Hippocampal formation (tissue), 2 donors: Measurements from ENCODE around the gene TCEAL3.
"Not testable (repeated sequence)": the region's sequence is repeated elsewhere in the genome, so short reads cannot be mapped to it uniquely, and the experiment has no call there.

Experiments
- DNase-seq, 2 donors: peaks; one replicate each; lab custom pipeline; 2025; lab: John Stamatoyannopoulos, UW

Gene TCEAL3, protein sequence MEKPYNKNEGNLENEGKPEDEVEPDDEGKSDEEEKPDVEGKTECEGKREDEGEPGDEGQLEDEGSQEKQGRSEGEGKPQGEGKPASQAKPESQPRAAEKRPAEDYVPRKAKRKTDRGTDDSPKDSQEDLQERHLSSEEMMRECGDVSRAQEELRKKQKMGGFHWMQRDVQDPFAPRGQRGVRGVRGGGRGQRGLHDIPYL

DNA sequence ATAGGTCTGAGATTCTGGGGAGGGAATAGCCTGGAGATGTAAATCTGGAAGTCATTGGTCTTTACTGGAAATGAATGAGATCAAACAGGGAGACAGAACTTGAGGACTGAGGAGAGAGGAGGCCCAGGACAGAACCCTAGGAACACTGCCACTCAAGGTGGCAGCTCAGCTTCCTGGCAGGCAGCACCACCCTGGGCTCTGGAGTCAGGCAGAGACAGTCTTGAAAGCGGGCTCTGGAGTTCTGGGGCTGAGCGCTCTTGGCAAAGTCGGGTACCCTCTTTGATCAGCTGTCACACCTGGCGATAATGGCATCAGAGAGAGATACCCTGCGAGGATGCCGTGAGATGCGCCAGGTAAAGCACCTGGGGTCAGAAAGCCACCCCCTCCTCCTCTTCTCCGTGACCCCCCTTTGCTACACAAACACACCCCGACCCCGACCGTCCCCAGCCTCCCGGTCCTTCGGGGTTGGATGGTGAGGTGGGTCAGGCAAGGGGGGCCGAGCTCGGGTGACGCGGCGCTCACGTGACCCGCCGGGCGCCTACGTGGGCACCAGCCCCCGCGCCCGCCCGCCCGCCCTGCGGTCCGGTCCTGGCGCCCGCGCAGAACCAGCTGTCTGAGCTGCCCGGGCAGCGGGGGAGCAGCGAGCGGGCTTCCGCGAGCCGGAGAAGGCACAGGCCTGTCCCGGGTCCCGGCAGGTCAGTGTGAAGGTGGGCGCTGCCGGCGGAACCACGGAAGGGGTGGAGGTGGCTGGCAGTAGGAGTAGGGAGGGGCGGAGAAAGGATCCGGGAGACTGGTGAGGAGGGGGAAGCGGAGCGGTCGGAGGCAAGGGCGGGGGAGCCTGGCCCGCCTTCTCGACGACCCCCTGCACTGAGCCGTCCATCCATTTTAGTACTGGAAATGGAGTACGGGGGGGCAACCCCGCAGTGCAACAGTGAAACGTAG lies at the start of gene TCEAL3:
TSS of gene TCEAL3 (plus strand) at position 600 of the 942 bp plus-strand sequence. CDS start 1,102 bp downstream, outside the sequence.
- peak; percentile 21 to 43 for DNase-seq

DNA sequence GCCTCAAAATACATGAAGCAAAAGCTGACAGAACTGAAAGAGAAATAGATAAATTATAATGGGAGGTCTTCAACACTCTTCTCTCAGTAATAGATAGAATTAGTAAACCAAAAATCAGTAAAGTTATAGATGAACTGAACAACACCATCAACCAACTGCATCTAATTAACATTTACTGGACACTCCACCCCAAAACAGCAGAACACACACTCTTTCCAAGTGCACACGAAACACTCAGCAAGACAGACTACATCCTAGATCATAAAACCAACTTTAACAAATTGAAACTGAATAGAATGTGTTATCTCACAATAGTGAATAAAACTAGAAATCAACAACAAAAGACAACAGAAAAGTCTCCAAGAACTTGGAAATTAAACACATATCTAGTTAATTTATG lies 47.5 kb upstream of the TCEAL3 start:
- DNase-seq, result no peak

GRCh38 chrX:103562801-103563200 lies 45.0 kb upstream of the TCEAL3 start:
- DNase-seq, result no peak

- DNase-seq, result no peak
These were observed 42.6 kb upstream of the TCEAL3 start for GRCh38 chrX:103565197-103565596.

DNA sequence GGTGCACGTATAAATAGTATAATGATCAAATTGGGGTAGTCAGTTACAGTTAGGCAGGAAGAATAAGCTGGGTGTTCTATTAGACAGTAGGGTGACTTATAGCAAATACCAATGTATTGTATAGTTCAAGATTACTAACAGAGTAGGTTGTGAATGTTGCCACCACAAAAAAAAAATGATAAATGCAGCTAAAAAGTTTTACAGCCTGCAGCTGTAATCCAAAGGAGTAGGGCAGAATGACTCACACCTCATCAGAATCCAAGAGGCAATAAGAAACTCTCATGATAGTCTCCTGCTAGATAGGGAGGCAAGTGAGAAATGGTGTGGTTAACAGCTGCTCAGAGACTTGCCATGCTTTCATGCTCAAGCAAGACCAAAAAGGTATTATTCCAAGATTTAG lies 42.0 kb upstream of the TCEAL3 start:
- no peak for DNase-seq

- no peak for DNase-seq
These were observed 36.6 kb upstream of the TCEAL3 start for GRCh38 chrX:103571121-103571520.

DNA sequence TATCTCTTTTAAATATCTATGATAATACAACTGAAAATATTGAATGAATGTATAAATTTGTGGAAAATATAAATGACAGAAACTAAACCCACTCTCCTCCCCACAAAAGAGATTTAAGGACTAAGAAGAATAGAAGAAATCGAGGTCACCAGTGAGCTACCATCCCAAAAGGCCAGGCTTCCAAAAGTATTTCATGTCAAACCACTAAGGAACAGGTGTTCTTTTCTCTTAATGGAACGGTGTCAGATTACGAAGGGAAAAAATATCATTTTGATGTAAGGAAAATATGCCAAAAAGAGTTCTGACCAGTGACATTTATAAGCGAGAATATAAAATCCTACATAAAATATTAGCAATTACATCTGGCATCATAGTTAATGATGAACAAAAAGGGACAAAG lies 36.0 kb upstream of the TCEAL3 start:
- no peak for DNase-seq

GRCh38 chrX:103573202-103573601 lies 34.6 kb upstream of the TCEAL3 start:
- no peak for DNase-seq

DNA sequence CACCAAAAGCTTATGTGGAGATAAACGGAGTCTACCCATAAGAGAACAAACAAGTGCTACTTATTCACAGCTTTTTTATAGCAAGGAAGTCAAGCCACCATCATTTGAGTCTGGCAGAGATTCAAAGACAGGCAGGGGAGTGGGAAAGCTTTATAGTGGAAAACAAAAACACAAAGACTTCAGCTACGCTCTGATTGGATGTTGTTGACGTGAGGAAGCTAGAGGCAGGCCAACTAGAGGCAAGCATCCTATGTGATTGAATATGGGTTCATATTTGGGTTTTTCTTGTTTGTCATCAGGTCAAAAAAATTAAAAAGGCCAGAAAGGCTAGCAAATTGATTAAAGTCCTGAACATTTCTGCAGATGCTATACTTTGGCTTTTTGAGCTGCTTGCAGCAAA lies 23.2 kb upstream of the TCEAL3 start:
- DNase-seq, result peak in 1 of 2 donors; percentile 11

DNA sequence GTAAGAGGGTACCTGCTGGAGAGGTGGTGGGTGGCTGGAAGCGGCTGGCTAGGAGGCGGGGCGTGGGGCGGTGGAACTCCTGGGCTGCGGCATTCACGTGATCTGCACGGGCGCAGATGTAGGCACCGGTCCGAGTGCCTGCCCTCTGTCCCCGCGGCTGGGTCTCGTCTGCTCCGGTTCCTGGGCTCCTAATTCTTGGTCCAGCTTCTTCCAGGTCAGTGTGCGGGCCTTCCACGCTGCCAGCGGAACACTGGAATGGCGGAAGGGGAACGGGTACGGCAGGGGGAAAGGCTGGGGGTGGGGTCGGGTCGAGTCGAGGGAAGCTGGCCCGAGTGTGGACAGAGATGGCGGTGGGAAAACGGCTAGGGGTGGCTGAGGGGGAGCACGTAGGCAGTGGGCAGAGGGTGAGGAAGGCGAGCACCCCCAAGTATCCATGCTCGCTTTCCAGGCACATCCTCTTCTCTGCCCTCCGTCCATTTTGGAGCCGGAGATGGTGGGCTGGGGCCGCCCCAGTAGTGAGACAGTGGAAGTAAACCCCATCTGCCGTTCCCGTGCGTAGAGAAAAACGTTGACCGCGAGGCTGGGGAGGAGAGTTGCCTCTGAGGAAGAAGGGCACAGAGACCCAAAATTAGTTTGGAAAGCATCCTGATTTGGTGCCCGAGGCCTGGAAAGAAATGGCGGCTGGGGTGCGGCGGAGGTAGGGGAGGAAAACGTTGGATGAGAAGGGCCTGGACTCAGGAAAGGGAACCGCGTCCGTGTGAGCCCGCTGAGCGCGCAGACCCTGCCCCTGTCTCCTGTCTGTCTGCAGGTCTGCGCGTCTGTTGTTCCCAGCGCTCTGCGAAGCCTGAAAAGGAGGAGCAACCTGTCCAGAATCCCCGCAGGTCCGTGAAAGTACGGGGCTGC lies 22.1 kb upstream of the TCEAL3 start, which contains the start of gene TCEAL4:
TSS of gene TCEAL4 (plus strand) at position 105 of the 903 bp plus-strand sequence. CDS start 1,161 bp downstream, outside the sequence.
- DNase-seq, result peak; percentile 28 to 34

DNA sequence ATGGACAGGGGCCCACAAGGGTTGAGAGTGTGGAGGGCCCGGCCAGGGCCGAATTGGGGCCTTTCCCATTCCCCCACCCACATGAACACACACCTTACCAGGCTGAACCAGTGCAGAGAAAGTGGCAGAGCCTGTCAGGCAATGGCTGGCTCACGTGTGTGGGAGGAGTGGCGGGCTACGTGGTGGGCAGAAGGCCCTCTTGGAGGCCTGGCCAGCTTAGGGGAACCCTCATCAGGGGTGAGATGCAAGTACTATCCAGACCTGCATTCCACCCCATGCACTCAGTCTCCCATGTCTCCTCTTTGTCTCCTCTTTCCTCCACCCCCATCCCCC lies 21.5 kb upstream of the TCEAL3 start:
- DNase-seq, result no peak

GRCh38 chrX:103586659-103587058 lies 21.1 kb upstream of the TCEAL3 start:
- no peak for DNase-seq

GRCh38 chrX:103592295-103592694 lies 15.5 kb upstream of the TCEAL3 start:
- DNase-seq, result not testable (repeated sequence)

- DNase-seq, result not testable (repeated sequence)
These were observed 12.6 kb upstream of the TCEAL3 start for GRCh38 chrX:103595202-103595601.

DNA sequence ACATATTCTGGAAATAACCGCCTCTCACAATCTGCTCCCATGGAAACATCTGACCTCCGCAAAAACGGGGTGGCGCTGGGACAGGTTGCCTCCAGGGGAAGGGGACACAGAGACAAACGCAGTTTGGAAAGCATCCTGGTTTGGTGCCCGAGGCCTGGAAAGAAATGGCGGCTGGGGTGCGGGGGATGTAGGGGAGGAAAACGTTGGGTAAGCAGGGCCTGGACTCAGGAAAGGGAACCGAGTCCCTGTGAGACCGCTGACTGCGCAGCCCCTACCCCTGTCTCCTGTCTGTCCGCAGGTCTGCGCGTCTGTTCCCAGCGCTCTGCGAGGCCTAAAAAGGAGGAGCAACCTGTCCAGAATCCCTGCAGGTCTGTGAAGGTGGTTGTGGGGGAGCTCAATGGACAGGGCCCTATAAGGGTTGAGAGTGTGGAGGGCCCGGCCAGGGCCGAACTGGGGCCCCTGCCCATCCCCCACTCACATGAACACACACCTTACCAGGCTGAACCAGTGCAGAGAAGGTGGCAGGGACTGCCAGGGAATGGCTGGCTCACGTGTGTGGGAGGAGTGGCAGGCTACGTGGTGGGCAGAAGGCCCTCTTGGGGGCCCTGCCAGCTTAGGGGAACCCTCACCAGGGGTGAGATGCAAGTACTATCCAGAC lies 672 bp downstream of the TCEAL3 start:
- DNase-seq, result no peak

- DNase-seq, result no peak
These were observed 2.5 kb downstream of the TCEAL3 start for GRCh38 chrX:103610282-103610681.

DNA sequence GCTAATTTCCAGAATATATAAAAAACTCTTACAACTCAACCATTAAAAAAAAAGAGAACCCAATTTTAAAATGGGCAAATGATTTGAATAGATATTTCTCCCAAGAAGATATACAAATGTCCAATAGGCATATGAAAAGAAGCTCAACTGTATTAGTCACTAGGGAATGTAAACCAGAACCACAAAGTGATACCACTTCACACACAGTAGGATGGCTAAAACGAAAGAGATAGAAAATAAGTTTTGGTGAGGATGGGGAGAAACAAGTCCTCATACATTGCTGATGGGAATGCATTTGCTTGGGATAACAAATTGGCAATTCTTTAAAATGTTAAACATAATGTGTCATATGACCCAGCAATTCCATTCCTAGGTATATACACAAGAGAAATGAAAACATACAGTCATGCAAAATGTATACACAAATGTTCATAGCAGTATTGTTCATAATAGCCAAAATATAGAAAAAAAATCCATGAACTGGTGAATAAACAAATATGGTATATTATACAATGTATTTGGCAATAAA lies 5.7 kb downstream of the TCEAL3 start:
- no peak for DNase-seq

GRCh38 chrX:103614999-103615398 lies 7.2 kb downstream of the TCEAL3 start:
- no peak for DNase-seq

DNA sequence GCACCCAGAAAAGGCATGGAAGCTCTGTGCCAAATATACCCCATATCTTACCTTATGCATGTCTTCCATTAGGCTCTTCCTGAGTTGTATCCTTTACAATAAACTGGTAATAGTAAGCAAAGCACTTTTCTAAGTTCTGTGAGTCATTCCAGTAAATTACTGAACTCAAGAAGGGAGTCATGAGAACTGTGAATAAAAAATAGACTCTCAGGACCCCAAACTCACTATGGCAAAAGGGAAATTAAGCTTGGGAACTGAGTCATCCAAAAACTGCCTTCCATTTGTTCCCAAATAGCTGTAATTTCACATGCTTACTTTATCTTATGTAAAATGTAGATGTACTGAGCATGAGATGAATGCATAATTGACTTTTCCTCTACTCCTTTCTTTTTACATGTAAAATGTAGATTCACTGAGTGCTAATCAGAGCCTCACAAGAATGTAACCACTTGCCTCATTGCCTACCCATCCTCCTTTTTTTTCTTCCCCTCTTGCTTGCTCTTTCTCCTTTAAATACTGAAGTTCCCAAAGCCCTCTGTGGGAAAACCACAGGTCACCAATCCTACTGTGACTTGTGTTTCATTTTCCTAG lies 8.1 kb downstream of the TCEAL3 start:
- DNase-seq, result no peak

- DNase-seq, result no peak
These were observed 9.0 kb downstream of the TCEAL3 start for GRCh38 chrX:103616676-103617186.

DNA sequence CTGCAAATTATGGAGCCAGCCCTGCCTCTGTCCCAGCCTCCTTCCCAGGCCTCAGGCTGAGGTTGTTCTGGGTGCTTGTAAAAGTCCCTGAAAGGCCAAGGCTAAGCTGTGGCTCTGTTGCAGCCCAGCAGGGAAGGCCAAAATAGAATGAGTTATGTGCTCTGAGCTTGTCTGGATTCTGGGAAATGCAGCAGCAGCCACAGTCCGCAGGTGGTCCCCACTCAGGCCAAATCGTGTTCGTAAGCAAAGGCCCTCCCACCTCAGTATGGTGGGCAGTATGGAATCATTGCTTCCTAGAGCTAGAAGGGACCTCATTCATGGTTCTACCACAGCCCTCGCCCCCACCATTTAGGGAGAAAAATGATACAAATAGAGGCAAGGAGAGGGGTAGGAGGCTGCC lies 16.3 kb downstream of the TCEAL3 start:
- DNase-seq, result no peak
